H1 (cell line): ENCODE results near the gene RTEL1. TPM values are rescaled to one million over a fixed set of nuclear protein-coding genes. Genes with fewer than 3 reads are reported as not detected.

Source experiments
- CTCF ChIA-PET: fragments of 300-600 bp; sonication (Branson Sonifier 250); formaldehyde crosslinking; loops from one replicate; lab custom pipeline; 2021; ENCODE audit not compliant: partially characterized antibody; lab: Charles Lee
- POLR2A ChIA-PET: fragments of 300-600 bp; sonication (Branson Sonifier 250); formaldehyde crosslinking; loops from one replicate; lab custom pipeline; 2021; ENCODE audit warnings: inconsistent platforms; ENCODE audit not compliant: partially characterized antibody; lab: Charles Lee
- DNase-seq, 2 experiments: peaks; one replicate each; pipeline versions ENCODE4 v3.0.0 to v3.0.0-alpha.2; 2010 to 2022; ENCODE audit warnings: low spot score in 2 of 2, low read depth in 1 of 2, mixed read lengths in 1 of 2
- FAIRE-seq: peaks from 2 replicates; lab custom pipeline; 2011; peaks lifted over from hg19 to GRCh38; lab: Jason Lieb, UNC
- H2AFZ ChIP-seq: 2 replicates; pipeline ENCODE4 v1.8.1; 2012; ENCODE audit warnings: low read length, inconsistent platforms
- H2AK5ac ChIP-seq: 2 replicates; pipeline ENCODE4 v1.6.1; 2013; ENCODE audit warnings: low read depth, low read length
- H2BK120ac ChIP-seq: replicated peaks from 2 replicates; pipeline ENCODE3; 2013; ENCODE audit warnings: low read depth, low read length, inconsistent platforms
- H2BK12ac ChIP-seq: 2 replicates; pipeline ENCODE4 v1.6.1; 2013; ENCODE audit warnings: low read depth, low read length
- H2BK15ac ChIP-seq: 2 replicates; pipeline ENCODE4 v1.6.1; 2013; ENCODE audit warnings: low read length
- H2BK20ac ChIP-seq: 2 replicates; pipeline ENCODE4 v1.6.1; 2013; ENCODE audit warnings: low read length
- H2BK5ac ChIP-seq: 2 replicates; pipeline ENCODE4 v1.6.1; 2013; ENCODE audit warnings: low read depth, low read length
- H3K14ac ChIP-seq: 2 replicates; pipeline ENCODE4 v1.6.1; 2013; ENCODE audit warnings: inconsistent platforms; ENCODE audit not compliant: insufficient read length
- H3K18ac ChIP-seq: 2 replicates; pipeline ENCODE4 v1.6.1; 2013; ENCODE audit warnings: low read length; ENCODE audit errors: extremely low read depth
- H3K23ac ChIP-seq: 2 replicates; pipeline ENCODE4 v1.6.1; 2013; ENCODE audit warnings: inconsistent platforms; ENCODE audit not compliant: insufficient read length
- H3K23me2 ChIP-seq: 2 replicates; pipeline ENCODE4 v1.6.1; 2013; ENCODE audit warnings: low read depth, low read length
- H3K27ac ChIP-seq: 2 replicates; pipeline ENCODE4 v1.6.1; 2011; ENCODE audit warnings: low read depth, low read length, inconsistent platforms
- H3K27me3 ChIP-seq, 4 experiments: replicated peaks in 1 of 4; 1 replicate in 1 of 4; 2 replicates in 3 of 4; pipeline versions ENCODE4 v1.6.1 to v1.8.1; 2011 to 2013; ENCODE audit warnings: low read length in 3 of 4, mild to moderate bottlenecking in 3 of 4, inconsistent platforms in 2 of 4, mixed read lengths in 2 of 4, moderate library complexity in 1 of 4; ENCODE audit not compliant: control insufficient read depth in 3 of 4, insufficient read depth in 3 of 4; ENCODE audit errors: extremely low read depth in 1 of 4
- H3K36me3 ChIP-seq, 4 experiments: 2 replicates each; pipeline versions ENCODE4 v1.6.1 to v1.8.1; 2011 to 2013; ENCODE audit warnings: mild to moderate bottlenecking in 4 of 4, low read length in 3 of 4, moderate library complexity in 2 of 4, control low read depth in 1 of 4, inconsistent platforms in 1 of 4; ENCODE audit not compliant: insufficient read depth in 4 of 4, control insufficient read depth in 2 of 4
- H3K4ac ChIP-seq: replicated peaks from 2 replicates; pipeline ENCODE3; 2013; ENCODE audit warnings: low read length, low read depth, mixed read lengths, inconsistent platforms; ENCODE audit not compliant: insufficient read length
- H3K4me1 ChIP-seq, 4 experiments: replicated peaks in 1 of 4; 1 replicate in 1 of 4; 2 replicates in 3 of 4; pipeline versions ENCODE4 v1.6.1 to v1.8.1; 2011 to 2013; ENCODE audit warnings: low read length in 3 of 4, inconsistent platforms in 2 of 4, mixed read lengths in 1 of 4; ENCODE audit not compliant: insufficient read depth in 4 of 4, control insufficient read depth in 3 of 4
- H3K4me2 ChIP-seq, 2 experiments: 2 replicates each; pipeline versions ENCODE4 v1.6.1 to v1.8.1; 2011 to 2013; ENCODE audit warnings: low read depth in 2 of 2, low read length in 2 of 2, control low read depth in 1 of 2, inconsistent platforms in 1 of 2, mild to moderate bottlenecking in 1 of 2; ENCODE audit not compliant: insufficient read depth in 1 of 2
- H3K4me3 ChIP-seq, 4 experiments: fragments of 200-600, 300-600 bp in 1 of 4; sonication (generic), shearing (Covaris generic), sonication (Bioruptor Twin) in 1 of 4; 2 replicates each; pipeline versions ENCODE4 v1.5.1 to v1.8.1; 2011 to 2016; ENCODE audit warnings: low read length in 4 of 4, low read depth in 3 of 4, control low read depth in 2 of 4, inconsistent platforms in 2 of 4, mild to moderate bottlenecking in 2 of 4, mixed read lengths in 1 of 4, moderate library complexity in 1 of 4; ENCODE audit not compliant: insufficient read depth in 2 of 4; ENCODE audit errors: extremely low read depth in 1 of 4
- H3K56ac ChIP-seq: replicated peaks from 2 replicates; pipeline ENCODE3; 2013; ENCODE audit warnings: low read depth, mild to moderate bottlenecking, mixed read lengths, low read length, inconsistent platforms; ENCODE audit not compliant: insufficient read length
- H3K79me1 ChIP-seq: 2 replicates; pipeline ENCODE4 v1.6.1; 2013; ENCODE audit warnings: low read depth, low read length, control low read depth
- H3K79me2 ChIP-seq, 2 experiments: 2 replicates each; pipeline versions ENCODE4 v1.6.1 to v1.8.1; 2012 to 2013; ENCODE audit warnings: low read length in 2 of 2, mild to moderate bottlenecking in 2 of 2, inconsistent platforms in 1 of 2; ENCODE audit not compliant: insufficient read depth in 2 of 2, control insufficient read depth in 1 of 2
- H3K9ac ChIP-seq, 4 experiments: replicated peaks in 1 of 4; 1 replicate in 1 of 4; 2 replicates in 3 of 4; pipeline versions ENCODE4 v1.6.1 to v1.8.1; 2011 to 2013; ENCODE audit warnings: low read depth in 3 of 4, low read length in 3 of 4, control low read depth in 2 of 4, mild to moderate bottlenecking in 2 of 4, moderate library complexity in 2 of 4, inconsistent platforms in 1 of 4; ENCODE audit errors: extremely low read depth in 1 of 4
- H3K9me3 ChIP-seq, 2 experiments: 2 replicates each; pipeline versions ENCODE4 v1.6.1 to v1.8.1; 2012 to 2013; ENCODE audit warnings: mild to moderate bottlenecking in 2 of 2, moderate library complexity in 2 of 2, control low read depth in 1 of 2, inconsistent platforms in 1 of 2, low read depth in 1 of 2, low read length in 1 of 2, mixed read lengths in 1 of 2; ENCODE audit not compliant: insufficient read depth in 2 of 2
- H4K20me1 ChIP-seq, 2 experiments: replicated peaks in 1 of 2; 2 replicates each; pipeline versions ENCODE3 to v1.8.1; 2011 to 2013; ENCODE audit warnings: inconsistent platforms in 2 of 2, low read length in 2 of 2, mild to moderate bottlenecking in 1 of 2; ENCODE audit not compliant: insufficient read depth in 2 of 2, control insufficient read depth in 1 of 2
- H4K5ac ChIP-seq: 2 replicates; pipeline ENCODE4 v1.6.1; 2013; ENCODE audit warnings: low read length, low read depth, mixed read lengths, inconsistent platforms; ENCODE audit not compliant: insufficient read length
- H4K8ac ChIP-seq: 2 replicates; pipeline ENCODE4 v1.8.0; 2013; ENCODE audit warnings: mild to moderate bottlenecking, moderate library complexity, low read length, inconsistent platforms; ENCODE audit not compliant: insufficient read depth; ENCODE audit errors: extremely low read depth
- H4K91ac ChIP-seq: replicated peaks from 2 replicates; pipeline ENCODE3; 2013; ENCODE audit warnings: low read length, mixed read lengths, inconsistent platforms; ENCODE audit not compliant: insufficient read length
- BRCA1 ChIP-seq: IDR thresholded peaks from 2 replicates; pipeline ENCODE4 v1.6.1; 2012; ENCODE audit warnings: low read depth, low read length, improper control_type of control experiment
- NANOG ChIP-seq: IDR thresholded peaks from 2 replicates; pipeline ENCODE4 v1.6.1; 2011; ENCODE audit warnings: low read length, low read depth, mild to moderate bottlenecking, inconsistent platforms; ENCODE audit not compliant: insufficient read depth, poor library complexity, severe bottlenecking
- TAF1 ChIP-seq: IDR thresholded peaks from 2 replicates; pipeline ENCODE4 v1.6.1; 2011; ENCODE audit warnings: mild to moderate bottlenecking, low read depth, low read length
- TAF7 ChIP-seq: optimal IDR thresholded peaks from 2 replicates; pipeline ENCODE3; 2011; ENCODE audit warnings: low read depth, mild to moderate bottlenecking, inconsistent platforms, low read length, moderate library complexity, borderline replicate concordance
- ZNF274 ChIP-seq: IDR thresholded peaks from 2 replicates; pipeline ENCODE4 v1.7.0; 2012; ENCODE audit warnings: low read length, borderline replicate concordance; ENCODE audit errors: extremely low read depth
- WGBS, 2 experiments: shearing (Covaris generic) in 1 of 2; methylation state at CpG; one replicate each; pipeline versions ENCODE4 v1.1.6 to v1.1.7; 2013 to 2015; ENCODE audit warnings: low lambda C conversion rate in 2 of 2, mixed read lengths in 2 of 2, inconsistent platforms in 1 of 2, low coverage in 1 of 2, missing lambda C conversion rate in 1 of 2; ENCODE audit not compliant: insufficient replicate concordance in 2 of 2, insufficient coverage in 1 of 2, insufficient read length in 1 of 2; ENCODE audit errors: extremely low coverage in 1 of 2, missing lambda C conversion rate in 1 of 2; 5-methylcytosine and 5-hydroxymethylcytosine counted together
- polyA plus RNA-seq, 7 experiments: library from polyadenylated mRNA; depleted of rRNA in 3 of 7; stranded (reverse) in 5 of 7; unstranded in 2 of 7; fragments of >200 nt in 5 of 7; fragments of 200-250 nt in 2 of 7; gene quantifications; 1 replicate in 5 of 7; 2 replicates in 1 of 7; 4 replicates in 1 of 7; pipeline versions ENCODE4 v1.2.1 to v1.2.3, GENCODE V29; 2011 to 2013; ENCODE audit warnings: missing spikeins in 2 of 7, mixed read lengths in 2 of 7
- total RNA-seq: library from RNA; stranded (reverse); fragmentation: NEBNext Ultra II Directional; extraction: Animal tissue kit (Norgen Biotek cat#: 25700); gene quantifications from 2 replicates; pipeline ENCODE4 v1.2.1, GENCODE V29; 2021

The RTEL1 gene
- total and polyA plus RNA-seq, 2 of the 8 experiments (the other 6 are each of a cell fraction or from before 2014, with no cell fraction given): 16.2 to 37.1 TPM

DNA sequence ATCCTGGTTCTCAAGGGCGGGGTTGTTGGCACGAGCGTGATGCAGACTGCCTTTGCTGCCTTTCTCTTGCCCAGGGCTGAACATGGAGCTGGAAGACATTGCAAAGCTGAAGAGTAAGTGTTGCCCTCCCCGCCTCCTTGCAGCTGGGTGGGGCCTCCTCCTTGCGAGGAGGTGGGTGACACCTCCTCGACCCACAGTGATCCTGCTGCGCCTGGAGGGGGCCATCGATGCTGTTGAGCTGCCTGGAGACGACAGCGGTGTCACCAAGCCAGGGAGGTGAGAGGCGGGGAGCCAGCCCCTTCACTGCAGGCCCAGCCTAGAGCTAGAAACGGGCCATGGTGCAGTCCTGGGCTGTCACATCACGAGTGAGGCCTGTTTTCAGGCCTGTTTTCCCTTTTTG is 20.0 kb downstream of the RTEL1 start:
- H3K14ac ChIP-seq: no peak overlapping the region
- H4K20me1 ChIP-seq: peaks cover 0 to 7% of the 10 kb centered on the region in 2 experiments
- H3K27me3 ChIP-seq: no peaks in the 10 kb centered on the region
- H2AFZ ChIP-seq: no peak overlapping the region
- H3K79me2 ChIP-seq: no peaks in the 10 kb centered on the region
- no peak overlapping the region for H2BK20ac ChIP-seq
- no peak overlapping the region for H2BK15ac ChIP-seq
- H3K4me1 ChIP-seq: no peaks in the 10 kb centered on the region
- no peak overlapping the region; the same call in 1 of the 2 replicates for H2BK5ac ChIP-seq
- WGBS, 2 experiments: 82% methylated on average over 12 of the region's 13 CpGs; no CpG with 5 or more reads in 1 of the 2 experiments
- POLR2A ChIA-PET: interaction anchor here (1.0 to 1.1 kb wide), 2 partner anchors 10 to 20 kb away, joined by 3 to 5 read pairs; no protein-coding TSS in a partner anchor
- H3K4me2 ChIP-seq: no peak overlapping the region
- no peak overlapping the region for H2AK5ac ChIP-seq
- H3K9me3 ChIP-seq: no peaks in the 10 kb centered on the region
- FAIRE-seq (no peak), DNase-seq (no peak)
- CTCF ChIA-PET: interaction anchor here (0.7 kb wide), 1 partner anchor 16 kb away, joined by 3 read pairs; no protein-coding TSS in a partner anchor
- no peak overlapping the region for H4K8ac ChIP-seq
- no peak overlapping the region for H4K5ac ChIP-seq
- no peak overlapping the region for H3K18ac ChIP-seq
- no peak overlapping the region for H3K4ac ChIP-seq
- H3K9ac ChIP-seq: no peak overlapping the region
- H3K79me1 ChIP-seq: no peaks in the 10 kb centered on the region
- H2BK120ac ChIP-seq: no peak overlapping the region
- no peak overlapping the region for H2BK12ac ChIP-seq
- H3K4me3 ChIP-seq: no peak overlapping the region
- H4K91ac ChIP-seq: no peak overlapping the region
- H3K23me2 ChIP-seq: no peaks in the 10 kb centered on the region; the same call in 1 of the 2 replicates
- no peak overlapping the region for H3K56ac ChIP-seq
- H3K23ac ChIP-seq: no peak overlapping the region
- H3K36me3 ChIP-seq: peaks cover 2 to 10% (median 5%) of the 10 kb centered on the region in 4 experiments; a peak in 4 of 8 replicates
- no peak overlapping the region for H3K27ac ChIP-seq
- TF ChIP-seq NANOG: no peak
- no peak for TF ChIP-seq ZNF274
- TF ChIP-seq TAF7: no peak
- no peak for TF ChIP-seq BRCA1
- TF ChIP-seq TAF1: no peak
